H1 (cell line): ENCODE measurements around the gene GREB1. TPM values are rescaled to one million over a fixed set of nuclear protein-coding genes. Genes with fewer than 3 reads are reported as not detected.

ENCODE experiments used
- CHD7 ChIP-seq: fragments of 300-600 bp; sonication (generic); IDR thresholded peaks from 2 replicates; pipeline ENCODE4 v1.7.1; 2012; ENCODE audit warnings: low read length, moderate library complexity, mild to moderate bottlenecking, inconsistent platforms; ENCODE audit not compliant: insufficient replicate concordance
- polyA plus RNA-seq, 7 experiments: library from polyadenylated mRNA; depleted of rRNA in 3 of 7; stranded (reverse) in 5 of 7; unstranded in 2 of 7; fragments of >200 nt in 5 of 7; fragments of 200-250 nt in 2 of 7; gene quantifications; 1 replicate in 5 of 7; 2 replicates in 1 of 7; 4 replicates in 1 of 7; pipeline versions ENCODE4 v1.2.1 to v1.2.3, GENCODE V29; 2011 to 2013; ENCODE audit warnings: missing spikeins in 2 of 7, mixed read lengths in 2 of 7
- total RNA-seq: library from RNA; stranded (reverse); fragmentation: NEBNext Ultra II Directional; extraction: Animal tissue kit (Norgen Biotek cat#: 25700); gene quantifications from 2 replicates; pipeline ENCODE4 v1.2.1, GENCODE V29; 2021

GREB1 gene
- total and polyA plus RNA-seq, 2 of the 8 experiments (the other 6 are each of a cell fraction or from before 2014, with no cell fraction given) = 7.9 to 43.4 TPM

- TF ChIP-seq CHD7 = no peak
These were observed 51.2 kb downstream of the GREB1 start (continued) for GRCh38 chr2:11585071-11585470.
